Cerebellar nuclear complex (tissue), 1 donor: ENCODE measurements around the gene POU5F1.
"Not testable (repeated sequence)": the region's sequence is repeated elsewhere in the genome, so short reads cannot be mapped to it uniquely, and the experiment has no call there.

Source experiments
- DNase-seq, 2 experiments: peaks; one replicate each; lab custom pipeline; 2025; lab: John Stamatoyannopoulos, UW

Gene POU5F1

DNA sequence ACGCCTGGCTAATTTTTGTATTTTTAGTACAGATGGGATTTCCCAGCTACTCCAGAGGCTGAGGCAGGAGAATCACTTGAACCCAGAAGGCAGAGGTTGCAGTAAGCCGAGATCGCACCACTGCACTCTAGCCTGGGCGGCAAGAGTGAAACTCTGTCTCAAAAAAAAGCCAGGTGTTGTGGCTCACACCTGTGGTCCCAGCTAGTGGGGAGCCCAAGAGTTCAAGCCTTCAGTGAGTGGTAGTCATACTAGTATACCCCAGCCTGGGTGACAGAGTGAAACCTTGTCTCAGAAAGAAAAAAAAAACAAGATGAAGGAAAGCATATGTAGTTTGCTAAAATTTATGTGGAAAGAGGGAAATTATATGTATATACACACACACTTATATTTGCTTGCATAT lies 20.0 kb upstream of the POU5F1 start:
- DNase-seq = no peak

DNA sequence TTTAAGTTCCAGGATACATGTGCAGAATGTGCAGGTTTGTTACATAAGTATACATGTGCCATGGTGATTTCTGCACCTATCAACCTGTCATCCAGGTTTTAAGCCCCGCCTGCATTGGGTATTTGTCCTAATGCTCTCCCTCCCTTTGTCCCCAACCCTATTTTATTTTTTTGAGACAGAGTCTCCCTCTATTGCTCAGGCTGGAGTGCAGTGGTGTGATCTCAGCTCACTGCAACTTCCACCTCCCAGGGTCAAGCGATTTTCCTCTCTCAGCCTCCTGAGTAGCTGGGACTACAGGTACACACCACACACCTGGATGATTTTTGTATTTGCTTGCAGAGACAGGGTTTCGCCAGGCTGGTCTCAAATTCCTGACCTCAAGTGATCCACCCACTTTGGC lies 18.7 kb upstream of the POU5F1 start:
- DNase-seq = not testable (repeated sequence)

DNA sequence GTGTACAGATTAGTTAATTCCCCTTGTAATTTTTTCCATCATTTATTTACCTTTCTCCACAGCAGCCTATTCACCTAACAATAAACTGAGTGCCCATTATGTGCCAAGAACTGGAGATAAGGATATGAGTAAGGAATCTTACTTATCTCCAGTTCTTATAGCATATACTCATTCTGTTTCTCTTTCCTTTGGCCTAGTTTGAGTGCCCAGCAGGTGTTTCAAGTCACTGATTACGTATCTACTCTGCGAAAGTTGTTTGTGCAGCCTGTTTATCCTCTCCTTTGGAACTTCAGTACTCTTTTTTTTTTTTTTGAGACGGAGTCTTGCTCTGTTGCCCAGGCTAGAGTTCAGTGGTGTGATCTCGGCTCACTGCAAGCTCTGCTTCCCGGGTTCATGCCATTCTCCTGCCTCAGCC lies 17.3 kb upstream of the POU5F1 start:
- no peak for DNase-seq

DNA sequence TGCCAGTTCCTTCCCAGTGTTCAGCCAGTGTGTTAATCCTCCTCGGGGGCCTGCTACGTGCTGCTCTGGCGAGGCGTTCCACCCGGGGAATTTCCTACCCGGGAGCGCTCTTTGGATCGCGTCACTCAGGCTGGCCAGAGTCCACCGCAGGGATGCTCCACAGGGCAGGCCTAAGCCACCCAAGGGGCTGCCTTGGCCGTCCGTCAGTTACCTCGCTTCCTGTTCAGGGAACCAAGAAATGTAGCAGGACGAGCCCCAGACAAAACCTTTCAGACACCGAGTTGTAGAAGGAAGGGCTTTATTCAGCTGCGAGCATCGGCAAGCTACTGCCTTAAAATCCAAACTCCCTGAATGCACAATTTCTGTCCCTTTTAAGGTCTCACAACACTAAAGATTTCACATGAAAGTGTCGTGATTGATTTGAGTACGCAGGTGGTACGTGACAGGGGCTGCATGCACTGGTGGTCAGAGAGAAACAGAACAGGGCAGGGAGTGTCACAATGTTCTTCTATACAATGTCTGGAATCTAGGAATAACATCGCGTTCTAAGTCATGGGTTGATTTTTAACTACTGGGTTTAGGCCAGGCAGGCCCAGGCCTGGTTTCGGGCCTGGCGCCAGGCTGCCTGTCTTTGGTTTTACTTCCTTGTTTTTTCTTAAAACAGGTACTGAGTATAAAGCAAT lies 15.7 kb upstream of the POU5F1 start:
- DNase-seq = no peak

DNA sequence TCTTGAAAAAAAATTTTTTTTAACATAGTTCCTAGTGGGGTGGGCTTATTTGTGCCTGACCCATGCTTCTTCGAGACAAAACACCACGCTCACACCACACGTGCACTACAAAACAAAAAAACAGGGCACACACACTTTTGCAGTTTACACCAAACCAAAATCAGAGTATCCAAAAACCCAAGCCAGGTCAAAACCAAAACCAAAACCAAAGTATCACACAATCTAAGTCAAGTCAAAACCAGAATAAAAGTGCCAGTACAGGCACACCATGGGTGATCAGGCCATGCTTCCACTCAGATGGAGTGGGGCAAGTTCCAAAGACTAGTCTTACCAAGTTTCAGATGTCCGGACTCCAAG lies 15.2 kb upstream of the POU5F1 start:
- DNase-seq = not testable (repeated sequence)

DNA sequence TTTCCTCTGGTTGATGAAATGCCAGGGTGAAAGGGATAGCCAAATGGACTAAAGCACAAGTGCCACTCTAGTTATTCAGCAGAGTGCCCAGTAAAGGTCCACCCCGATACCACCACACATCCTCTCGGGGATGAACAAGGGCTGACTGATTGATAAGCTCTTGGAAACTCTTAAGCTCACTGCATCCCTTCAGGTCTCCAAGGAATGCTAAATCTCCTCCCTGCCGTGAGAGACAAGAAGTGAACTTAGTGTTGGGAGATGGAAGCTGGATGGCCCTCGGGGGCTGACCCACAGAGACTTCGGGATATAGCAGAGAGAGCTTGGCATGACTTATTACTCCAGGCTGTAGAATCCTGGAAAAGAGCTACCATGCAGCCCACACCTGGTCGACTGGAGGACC lies 13.4 kb upstream of the POU5F1 start:
- DNase-seq = not testable (repeated sequence)

DNA sequence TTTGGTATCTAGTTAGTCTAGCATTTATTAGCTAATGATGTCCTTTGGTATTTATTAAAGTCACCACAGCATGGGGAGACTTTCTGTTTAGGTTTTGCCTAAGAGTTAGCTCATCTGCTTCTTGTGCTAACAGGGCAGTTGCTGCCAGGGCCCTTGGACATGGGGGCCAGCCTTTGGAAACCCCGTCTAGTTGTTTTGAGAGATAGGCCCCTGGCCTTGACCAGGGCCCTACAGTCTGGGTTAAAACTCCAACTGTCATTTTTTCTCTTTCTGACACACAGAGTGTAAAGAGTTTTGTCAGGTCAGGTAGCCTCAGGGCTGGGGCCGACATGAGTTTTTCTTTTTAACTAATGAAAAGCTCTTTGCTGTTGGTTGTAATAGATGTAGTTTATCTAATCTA lies 12.8 kb upstream of the POU5F1 start:
- DNase-seq = not testable (repeated sequence)

DNA sequence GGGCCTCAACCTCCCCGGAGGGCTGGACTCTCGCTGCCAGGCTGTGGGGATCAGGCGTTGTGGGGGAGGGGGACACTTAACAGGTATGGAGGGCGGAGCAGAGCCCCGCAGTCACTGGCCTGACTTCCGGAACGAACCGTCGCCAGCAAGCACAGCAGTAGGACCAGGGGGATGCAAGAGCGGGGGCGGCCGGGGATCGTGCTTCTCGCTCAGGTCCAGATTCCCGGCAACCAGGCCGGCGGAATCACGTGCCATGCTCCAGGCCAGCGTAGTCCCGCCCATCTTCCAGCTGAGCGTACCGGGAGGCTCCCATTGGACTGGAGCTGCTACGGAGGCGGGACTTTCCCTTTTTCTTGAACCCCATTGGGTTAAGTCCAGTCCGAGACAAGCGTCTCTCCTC lies 10.0 kb upstream of the POU5F1 start:
- no peak for DNase-seq

DNA sequence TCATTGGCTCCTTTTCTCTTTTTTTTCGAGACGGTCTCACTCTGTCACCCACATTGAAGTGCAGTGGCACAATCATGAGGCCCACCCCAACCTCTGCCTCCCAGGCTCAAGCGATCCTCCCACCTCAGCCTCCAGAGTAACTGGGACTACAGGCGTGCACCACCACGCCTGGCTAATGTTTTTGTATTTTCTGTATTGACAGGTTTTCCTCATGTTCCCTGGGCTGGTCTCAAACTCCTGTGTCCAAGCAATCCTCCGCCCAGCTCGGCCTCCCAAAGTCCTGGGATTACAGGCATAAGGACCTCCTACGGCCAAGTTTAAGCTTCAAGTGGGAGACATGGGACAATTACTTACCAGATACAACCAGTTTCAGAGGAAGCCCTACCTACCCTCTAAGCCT lies 9.4 kb upstream of the POU5F1 start:
- DNase-seq = no peak

DNA sequence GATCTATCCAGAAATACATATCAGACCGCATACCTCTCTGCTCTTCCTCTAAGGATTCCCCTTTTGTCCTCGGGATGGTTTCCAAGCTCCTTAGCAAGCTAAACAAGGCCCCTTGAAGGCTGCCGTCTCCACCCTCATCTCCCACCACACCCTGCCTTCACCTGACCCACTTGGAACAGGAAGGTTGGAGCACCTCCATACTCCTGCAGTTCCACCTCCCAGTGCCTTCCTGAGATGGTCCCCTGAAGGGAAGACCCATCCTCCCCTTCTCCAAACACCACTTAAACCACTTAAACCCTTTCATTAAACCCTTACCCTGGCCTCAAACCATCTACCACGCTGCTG lies 8.5 kb upstream of the POU5F1 start:
- no peak for DNase-seq

DNA sequence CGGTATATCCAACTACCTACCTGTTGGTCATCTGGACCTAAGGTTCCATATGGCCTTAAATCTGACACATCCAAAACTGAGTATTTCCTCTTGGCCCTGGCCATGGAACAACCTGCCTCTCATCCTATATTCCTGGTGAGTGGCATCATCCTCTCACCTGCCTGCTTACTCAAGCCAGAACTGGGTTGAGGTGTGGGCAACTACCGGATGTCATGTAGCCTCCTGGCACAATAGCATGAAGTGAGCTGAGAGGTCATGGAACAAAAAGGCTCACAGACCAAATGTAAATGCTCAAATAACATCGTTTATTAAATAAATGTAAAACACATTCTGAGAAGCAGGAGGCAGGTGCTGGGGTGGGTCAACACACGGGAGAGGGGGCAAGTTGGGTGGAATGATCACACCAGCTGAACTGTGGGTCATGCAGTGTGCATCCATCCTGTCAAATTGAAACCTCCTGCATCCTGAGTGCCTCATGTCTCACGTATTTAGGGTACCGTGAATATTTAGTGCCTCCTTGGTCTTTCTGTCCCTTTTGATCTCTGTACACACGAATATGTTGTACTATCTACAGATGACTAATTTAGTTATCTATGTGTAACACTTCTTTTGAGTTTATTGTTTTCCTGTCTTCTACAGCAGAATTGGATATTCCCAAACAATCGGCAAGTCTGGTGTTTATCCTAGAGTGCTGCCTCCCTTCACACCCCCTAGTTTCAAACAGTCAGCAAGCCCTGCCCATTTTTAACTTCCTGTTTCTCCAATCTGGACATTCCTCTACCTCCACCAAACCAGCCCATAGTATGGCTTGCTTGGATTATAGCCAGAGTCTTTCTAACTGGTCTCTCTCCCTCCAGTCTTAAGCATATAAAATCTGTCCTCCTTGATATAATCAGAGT lies 7.9 kb upstream of the POU5F1 start:
- DNase-seq = no peak

DNA sequence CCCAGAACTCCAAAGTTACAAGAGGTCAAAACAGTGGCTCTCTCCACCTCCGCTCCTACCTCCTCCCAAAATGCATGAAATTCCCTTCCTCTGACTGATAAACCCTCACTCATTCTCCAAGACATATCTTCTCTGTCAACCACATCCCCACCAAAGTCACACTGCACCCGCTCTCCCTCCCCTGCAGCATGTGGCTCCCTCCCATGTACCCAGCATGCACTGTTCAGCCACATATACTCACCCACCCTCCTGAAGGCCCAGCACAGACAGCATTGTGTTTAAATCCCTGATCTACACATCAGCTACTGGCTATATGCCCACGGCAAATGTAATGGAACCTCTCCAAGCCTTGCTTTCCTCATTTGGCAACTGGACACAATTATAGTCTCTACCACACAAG lies 5.5 kb upstream of the POU5F1 start:
- DNase-seq = no peak

DNA sequence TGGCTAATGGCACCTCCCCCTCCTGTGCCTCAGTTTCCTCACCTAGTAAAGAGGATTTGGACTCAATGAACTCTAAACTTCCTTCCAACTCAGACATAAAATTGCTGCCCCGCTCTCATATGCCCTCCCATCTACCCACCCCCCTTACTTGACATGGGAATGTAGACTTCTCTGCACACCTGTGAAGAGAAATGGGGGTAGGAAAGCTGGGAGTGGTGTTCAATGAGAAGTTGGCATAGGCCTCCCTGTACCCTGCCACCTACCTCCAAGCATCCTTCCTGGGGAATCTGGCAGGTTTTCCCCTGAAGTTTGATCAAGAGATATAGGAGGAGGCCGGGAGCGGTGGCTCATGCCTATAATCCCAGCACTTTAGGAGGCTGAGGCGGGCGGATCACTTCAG lies 3.9 kb upstream of the POU5F1 start:
- no peak for DNase-seq

DNA sequence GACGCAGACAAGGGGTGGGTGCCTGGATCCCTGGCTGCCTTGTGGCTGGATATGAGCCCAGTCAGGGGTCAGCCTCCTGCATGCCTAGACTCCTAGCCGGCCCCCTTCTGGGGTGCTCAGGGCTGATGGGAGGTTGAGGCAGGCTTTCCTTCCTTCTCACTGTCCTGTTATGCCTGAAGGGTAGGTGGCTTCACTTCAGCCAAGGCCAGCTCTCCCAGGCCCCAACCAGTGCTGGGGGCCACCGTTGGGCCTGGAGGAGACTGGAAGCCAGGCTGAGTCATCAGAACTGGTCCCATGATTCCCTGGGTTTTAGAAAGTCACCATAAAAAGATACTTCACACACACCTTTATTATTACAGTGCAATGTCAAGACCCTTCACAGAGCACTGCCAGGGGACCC lies 2.9 kb upstream of the POU5F1 start:
- DNase-seq = no peak

DNA sequence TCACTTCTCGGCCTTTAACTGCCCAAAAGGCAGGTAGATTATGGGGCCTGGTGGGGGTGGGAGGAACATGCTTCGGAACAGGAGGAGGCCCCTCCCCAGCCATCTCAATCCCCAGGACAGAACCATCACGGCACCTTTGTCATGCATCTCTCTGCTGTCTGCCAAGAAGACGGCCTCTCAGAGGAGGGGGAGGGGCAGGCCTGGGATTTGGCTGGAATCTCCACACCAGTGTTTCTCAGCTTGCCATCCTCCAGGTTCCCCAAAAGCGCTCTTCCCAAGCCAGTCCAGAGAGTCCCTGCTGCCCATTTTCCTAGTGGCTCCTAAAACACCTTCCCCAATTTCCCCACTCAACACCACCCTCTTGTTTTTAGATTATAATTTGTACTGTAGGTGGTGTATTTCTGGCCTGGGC lies 2.5 kb upstream of the POU5F1 start:
- DNase-seq = no peak

DNA sequence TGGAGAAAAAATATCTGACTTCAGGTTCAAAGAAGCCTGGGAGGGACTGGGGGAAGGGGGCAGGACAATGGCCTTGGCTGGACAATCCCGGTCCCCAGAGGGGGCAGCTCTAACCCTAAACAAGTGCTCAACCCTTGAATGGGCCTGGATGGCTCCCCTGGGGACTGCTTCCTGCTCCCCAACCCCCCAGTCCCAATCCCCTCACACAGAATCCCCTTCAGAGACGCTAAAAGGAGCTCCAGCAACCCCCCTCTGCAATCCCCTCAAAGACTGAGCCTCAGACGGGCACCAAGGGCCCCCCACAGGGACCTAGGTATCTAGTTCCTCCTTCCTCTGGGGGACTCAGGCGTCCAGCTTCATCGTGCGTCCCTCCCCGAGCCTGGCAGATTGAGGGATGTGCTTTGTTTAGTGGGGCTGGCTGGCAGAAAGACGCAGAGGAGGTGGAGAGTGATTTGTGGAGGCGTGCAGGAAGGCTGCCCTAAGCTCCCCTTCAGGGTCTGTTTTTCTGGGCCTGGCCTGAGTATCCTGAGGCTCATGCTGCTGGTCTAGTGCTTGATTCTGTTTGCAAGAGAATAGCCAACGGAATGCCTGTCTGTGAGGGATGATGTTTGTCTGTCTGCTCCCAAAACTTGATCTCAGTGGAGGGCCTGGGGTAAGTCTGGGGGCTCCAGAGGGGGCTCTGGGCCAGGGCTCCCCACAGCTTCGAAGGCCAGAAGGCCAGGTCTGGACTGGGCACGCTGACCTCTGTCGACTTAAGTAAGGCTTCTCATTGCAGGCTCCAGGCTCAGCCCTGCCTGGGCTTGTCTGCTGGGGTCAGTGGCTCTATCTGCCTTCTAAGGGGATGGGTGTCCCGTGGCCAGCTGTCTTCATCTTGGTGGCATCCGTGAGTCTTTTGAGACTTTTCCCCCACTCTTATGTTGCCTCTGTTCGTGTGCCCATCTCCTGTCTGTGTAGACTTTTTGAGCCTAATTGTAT lies 1.7 kb upstream of the POU5F1 start:
- no peak for DNase-seq

DNA sequence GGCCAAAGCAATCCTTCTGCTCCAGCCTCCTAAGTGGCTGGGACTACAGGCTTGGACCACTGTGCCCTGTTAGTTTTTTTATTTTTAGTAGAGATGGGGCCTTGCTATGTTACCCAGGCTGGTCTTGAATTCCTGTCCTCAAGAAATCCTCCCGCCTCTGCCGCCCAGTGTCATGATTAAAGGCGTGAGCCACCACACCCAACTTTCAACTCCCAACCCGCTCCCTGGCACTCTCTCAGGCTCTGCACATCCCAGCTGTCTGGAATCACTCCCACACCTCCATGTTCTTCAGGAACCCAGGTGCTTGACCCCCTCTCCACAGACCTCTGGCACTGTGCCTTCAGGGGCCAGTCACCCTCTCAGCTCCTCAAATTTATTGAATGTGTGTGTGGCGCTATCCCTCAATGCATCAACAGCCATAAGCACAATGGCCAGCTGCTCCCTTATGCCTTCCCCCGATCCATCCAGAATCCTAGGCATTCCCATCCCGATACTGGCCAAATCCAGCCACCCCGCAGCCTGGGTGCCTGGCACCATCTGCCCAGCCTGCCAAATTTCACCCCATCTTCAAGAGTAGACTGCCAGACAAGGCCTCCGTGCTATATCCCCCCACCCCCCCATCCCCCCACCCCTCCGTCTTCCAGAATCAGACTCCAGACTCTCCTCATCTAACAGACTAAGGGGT lies 647 bp upstream of the POU5F1 start:
- DNase-seq = no peak

DNA sequence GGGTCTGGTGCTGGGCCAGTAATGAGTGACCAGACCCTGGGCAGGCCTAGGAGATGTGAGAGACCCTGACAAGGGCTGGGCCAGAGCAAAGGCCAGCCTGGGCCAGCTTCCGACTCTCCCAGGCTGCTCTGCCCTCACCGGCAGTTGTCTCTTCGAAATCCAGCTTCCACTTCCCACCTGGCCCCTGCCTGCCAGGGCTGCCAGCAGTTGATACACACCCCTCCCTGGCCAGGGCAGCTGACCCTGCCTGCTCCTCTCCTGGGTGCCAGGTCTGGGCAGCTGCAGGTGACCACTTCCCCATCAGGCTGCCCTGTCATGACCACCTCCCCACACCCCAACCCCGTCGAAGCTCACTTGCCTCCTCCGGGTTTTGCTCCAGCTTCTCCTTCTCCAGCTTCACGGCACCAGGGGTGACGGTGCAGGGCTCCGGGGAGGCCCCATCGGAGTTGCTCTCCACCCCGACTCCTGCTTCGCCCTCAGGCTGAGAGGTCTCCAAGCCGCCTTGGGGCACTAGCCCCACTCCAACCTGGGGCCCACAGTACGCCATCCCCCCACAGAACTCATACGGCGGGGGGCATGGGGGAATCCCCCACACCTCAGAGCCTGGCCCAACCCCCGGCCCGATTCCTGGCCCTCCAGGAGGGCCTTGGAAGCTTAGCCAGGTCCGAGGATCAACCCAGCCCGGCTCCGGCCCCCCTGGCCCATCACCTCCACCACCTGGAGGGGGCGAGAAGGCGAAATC lies 453 bp downstream of the POU5F1 start:
- not testable (repeated sequence) for DNase-seq

DNA sequence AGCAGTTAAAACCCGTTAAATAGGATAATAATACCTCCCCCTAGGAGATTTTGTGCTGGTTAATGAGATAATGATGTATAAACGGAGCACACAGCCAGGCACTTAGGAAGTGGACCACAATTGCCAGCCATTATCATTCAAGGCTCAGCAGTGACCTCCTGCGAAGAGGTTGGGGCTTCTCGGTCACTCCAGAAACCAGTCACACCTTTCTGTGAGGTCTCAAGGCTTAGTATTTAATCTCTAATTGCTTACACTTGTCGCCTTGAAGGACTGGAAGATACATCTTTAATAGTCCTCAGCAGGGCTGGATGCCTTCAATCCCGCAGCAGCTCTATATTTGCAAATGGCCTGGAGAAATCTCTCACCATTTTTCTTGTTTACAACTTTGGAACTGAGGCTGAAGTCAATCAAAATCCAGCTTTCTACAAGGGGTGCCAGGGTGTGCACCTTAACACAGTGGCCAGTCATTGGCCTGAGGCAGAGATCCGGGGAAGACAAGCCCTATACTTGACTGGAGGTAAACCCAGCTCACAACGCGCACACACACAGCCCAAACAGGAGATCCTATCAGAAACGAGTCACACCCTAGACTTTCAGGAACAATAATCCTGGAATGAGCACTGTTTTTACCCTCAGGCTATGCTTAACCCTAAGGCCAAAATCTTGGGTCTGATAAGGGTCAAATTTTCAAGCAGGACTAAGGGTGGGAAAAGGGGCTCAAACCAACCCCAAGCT lies 1.2 kb downstream of the POU5F1 start:
- no peak for DNase-seq

DNA sequence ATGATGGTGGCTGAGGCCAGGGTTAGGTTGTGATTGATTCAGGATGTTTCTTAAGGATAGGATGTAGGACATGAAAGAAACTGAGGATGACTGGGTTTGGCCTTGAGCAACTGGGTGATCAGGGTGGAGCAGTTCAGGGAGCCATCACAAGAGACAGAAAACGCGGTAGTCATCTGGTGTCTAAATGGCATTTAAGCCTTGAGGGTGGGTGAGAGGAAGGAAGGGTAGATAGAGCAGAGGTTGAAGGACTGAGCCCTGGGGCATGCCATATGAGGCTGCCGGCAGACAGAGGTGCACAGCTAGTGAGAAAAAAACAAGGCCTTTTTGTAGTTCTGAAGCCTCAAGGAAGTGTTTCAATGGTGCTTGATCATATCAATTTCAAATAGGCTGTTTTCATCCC lies 1.9 kb downstream of the POU5F1 start:
- no peak for DNase-seq
